ENCODE data around the gene EDAR.

- TF ChIP-seq CTCF (IDR thresholded peaks at IDR 0.05): no peak
- no peak for TF ChIP-seq POLR2A (IDR thresholded peaks at IDR 0.05)
Measured at GRCh38 chr2:108921096-108922030, 67.7 kb downstream of the EDAR start.

All from Peyer's patch (tissue), 4 donors.